K562 (cell line): Measurements from ENCODE around the gene MORC1. TPM values are rescaled to one million over a fixed set of nuclear protein-coding genes. Genes with fewer than 3 reads are reported as not detected.

Experiments used
- ATAC-seq: fragments of 200-7000 bp; cut with Tn5 transposase; 3 replicates; pipeline ENCODE4 v1.9.1; 2020; ENCODE audit warnings: moderate library complexity
- BruUV-seq: library from RNA; stranded (reverse); fragments of 400-500 nt; replicated peaks from 2 replicates; lab custom pipeline; 2021; lab: Mats Ljungman, UMichigan
- CTCF ChIA-PET: fragments of 300-600 bp; formaldehyde crosslinking; extraction: SDS; loops from one replicate; lab custom pipeline; 2021; ENCODE audit warnings: low intra/inter-chr PET ratio; lab: Yijun Ruan, JAX
- POLR2A ChIA-PET: fragments of 300-600, 350-650 bp; sonication (Branson Sonifier 250); formaldehyde crosslinking; extraction: SDS; loops from one replicate; lab custom pipeline; 2021; ENCODE audit warnings: antibody characterized with exemption, inconsistent platforms; lab: Yijun Ruan, JAX
- DNase-seq, 4 experiments: peaks; one replicate each; pipeline versions ENCODE4 v3.0.0 to v3.0.0-alpha.2; 2011 to 2018; ENCODE audit warnings: low spot score in 3 of 4, mixed read lengths in 3 of 4; ENCODE audit errors: extremely low read depth in 1 of 4
- FAIRE-seq: peaks from 2 replicates; lab custom pipeline; 2011; peaks lifted over from hg19 to GRCh38; lab: Jason Lieb, UNC
- H2AFZ ChIP-seq: 2 replicates; pipeline ENCODE4 v1.6.0; 2011; ENCODE audit warnings: low read depth, low read length, control low read depth, inconsistent platforms
- H3K27ac ChIP-seq: fragments of 200-600 bp; 3 replicates; pipeline ENCODE4 v1.8.0; 2011; ENCODE audit warnings: low read depth, mild to moderate bottlenecking, control low read depth, inconsistent platforms, low read length, moderate library complexity, mixed read lengths; ENCODE audit errors: extremely low read depth
- H3K27me3 ChIP-seq, 2 experiments: fragments of 300-600 bp in 1 of 2; 2 replicates in 1 of 2; 3 replicates in 1 of 2; pipeline versions ENCODE4 v1.6.0 to v1.8.0; 2011; ENCODE audit warnings: inconsistent platforms in 2 of 2, low read length in 2 of 2, mild to moderate bottlenecking in 1 of 2, mixed read lengths in 1 of 2, moderate library complexity in 1 of 2; ENCODE audit not compliant: control insufficient read depth in 2 of 2, insufficient read depth in 2 of 2
- H3K36me3 ChIP-seq: fragments of 300-600 bp; 3 replicates; pipeline ENCODE4 v1.8.0; 2011; ENCODE audit warnings: mild to moderate bottlenecking, low read length, inconsistent platforms; ENCODE audit not compliant: control insufficient read depth, insufficient read depth
- H3K4me1 ChIP-seq, 2 experiments: fragments of 200-600 bp in 1 of 2; replicated peaks in 1 of 2; 2 replicates in 1 of 2; 3 replicates in 1 of 2; pipeline versions ENCODE4 v1.5.1 to v1.8.0; 2011; ENCODE audit warnings: inconsistent platforms in 2 of 2, low read length in 2 of 2, mild to moderate bottlenecking in 1 of 2, mixed read lengths in 1 of 2, moderate library complexity in 1 of 2; ENCODE audit not compliant: control insufficient read depth in 2 of 2, insufficient read depth in 2 of 2
- H3K4me2 ChIP-seq: 2 replicates; pipeline ENCODE4 v1.6.1; 2011; ENCODE audit warnings: low read length, control low read depth, inconsistent platforms, mixed read lengths; ENCODE audit not compliant: insufficient read depth
- H3K4me3 ChIP-seq: fragments of 200-600 bp; sonication (generic), shearing (Covaris generic); 2 replicates; pipeline ENCODE4 v1.5.1; 2016; ENCODE audit warnings: control low read depth, inconsistent platforms
- H3K79me2 ChIP-seq: fragments of 200-600 bp; 3 replicates; pipeline ENCODE4 v1.8.0; 2011; ENCODE audit warnings: low read length, inconsistent platforms; ENCODE audit not compliant: control insufficient read depth, insufficient read depth
- H3K9ac ChIP-seq, 2 experiments: 2 replicates each; pipeline versions ENCODE4 v1.6.0 to v1.6.1; 2011; ENCODE audit warnings: low read depth in 2 of 2, low read length in 2 of 2, control low read depth in 1 of 2, inconsistent platforms in 1 of 2, mild to moderate bottlenecking in 1 of 2, mixed read lengths in 1 of 2; ENCODE audit not compliant: insufficient read depth in 1 of 2
- H3K9me1 ChIP-seq: one replicate; pipeline ENCODE4 v1.6.0; 2011; ENCODE audit warnings: inconsistent platforms, mild to moderate bottlenecking, low read length, moderate library complexity; ENCODE audit not compliant: control insufficient read depth, insufficient read depth
- H3K9me3 ChIP-seq: replicated peaks from 2 replicates; pipeline ENCODE4 v1.5.1; 2011; ENCODE audit warnings: low read depth, low read length, inconsistent platforms; ENCODE audit not compliant: control insufficient read depth, insufficient read depth
- H4K20me1 ChIP-seq: replicated peaks from 2 replicates; pipeline ENCODE4 v1.6.1; 2011; ENCODE audit warnings: low read length, inconsistent platforms, mixed read lengths; ENCODE audit not compliant: control insufficient read depth, insufficient read depth
- DACH1 ChIP-seq: fragments of 450-650 bp; IDR thresholded peaks from 2 replicates; pipeline ENCODE4 v1.6.1; 2018; ENCODE audit not compliant: partially characterized antibody
- DDX20 ChIP-seq: fragments of 450-650 bp; IDR thresholded peaks from 2 replicates; pipeline ENCODE4 v1.6.1; 2016; ENCODE audit warnings: missing genetic modification characterization, low read depth, mild to moderate bottlenecking, missing compliant biosample characterization, moderate library complexity
- ESRRB ChIP-seq: fragments of 250-450 bp; sonication (Bioruptor Pico); IDR thresholded peaks from 2 replicates; pipeline ENCODE4 v1.5.0; 2020; ENCODE audit warnings: mild to moderate bottlenecking, moderate library complexity, borderline replicate concordance
- ETV1 ChIP-seq: fragments of 450-650 bp; conservative IDR thresholded peaks from 2 replicates; pipeline ENCODE4 v1.6.1; 2016; ENCODE audit warnings: missing genetic modification characterization, control low read depth, low read depth, missing compliant biosample characterization
- GATA2 ChIP-seq: sonication (generic); formaldehyde crosslinking; IDR thresholded peaks from 2 replicates; pipeline ENCODE4 v1.4.0; 2020; ENCODE audit warnings: mild to moderate bottlenecking, missing genetic modification reagents
- HDAC1 ChIP-seq, 2 experiments: fragments of 450-650 bp; IDR thresholded peaks; 2 replicates each; pipeline ENCODE4 v1.6.1; 2016 to 2017; ENCODE audit warnings: inconsistent platforms in 1 of 2, mild to moderate bottlenecking in 1 of 2, moderate library complexity in 1 of 2
- HMG20B ChIP-seq: fragments of 250-450 bp; sonication (Bioruptor Pico); IDR thresholded peaks from 2 replicates; pipeline ENCODE4 v1.5.0; 2021; ENCODE audit warnings: mild to moderate bottlenecking
- MED1 ChIP-seq: sonication (generic); formaldehyde crosslinking; IDR thresholded peaks from 2 replicates; pipeline ENCODE4 v1.8.1; 2023; ENCODE audit warnings: missing genetic modification reagents, borderline replicate concordance
- MEF2A ChIP-seq: IDR thresholded peaks from 2 replicates; pipeline ENCODE4 v1.6.1; 2011; ENCODE audit warnings: low read depth, mild to moderate bottlenecking, low read length, moderate library complexity; ENCODE audit not compliant: control insufficient read depth
- MEIS2 ChIP-seq: fragments of 450-650 bp; IDR thresholded peaks from 2 replicates; pipeline ENCODE4 v1.6.1; 2014; ENCODE audit warnings: mild to moderate bottlenecking; ENCODE audit not compliant: partially characterized antibody
- NR1H2 ChIP-seq: sonication (generic); formaldehyde crosslinking; IDR thresholded peaks from 2 replicates; pipeline ENCODE4 v1.4.0; 2020; ENCODE audit warnings: mild to moderate bottlenecking, missing genetic modification reagents
- SIN3A ChIP-seq, 2 experiments: fragments of 150-350 bp in 1 of 2; IDR thresholded peaks; 2 replicates each; pipeline ENCODE4 v1.6.1; 2011 to 2016; ENCODE audit warnings: borderline replicate concordance in 2 of 2, low read depth in 2 of 2, low read length in 2 of 2, mild to moderate bottlenecking in 2 of 2, moderate library complexity in 2 of 2; ENCODE audit not compliant: control insufficient read depth in 1 of 2
- SREBF1 ChIP-seq: fragments of 150-350 bp; IDR thresholded peaks from 2 replicates; pipeline ENCODE4 v1.6.1; 2014; ENCODE audit warnings: antibody characterized with exemption, low read depth, low read length, borderline replicate concordance
- ZNF12 ChIP-seq: sonication (generic); formaldehyde crosslinking; IDR thresholded peaks from 2 replicates; pipeline ENCODE4 v1.4.0; 2020; ENCODE audit warnings: mild to moderate bottlenecking, missing genetic modification reagents
- ZNF197 ChIP-seq: fragments of 200-800 bp; sonication (Bioruptor generic); IDR thresholded peaks from 2 replicates; pipeline ENCODE4 v1.6.1; 2016; ENCODE audit warnings: low read depth, missing genetic modification characterization, missing compliant biosample characterization
- WGBS: fragments of 100-300 bp; shearing (Covaris generic); methylation state at CpG from one replicate; pipeline ENCODE4 v1.1.6; 2016; ENCODE audit warnings: low coverage, mixed read lengths; ENCODE audit not compliant: insufficient coverage; ENCODE audit errors: missing lambda C conversion rate; 5-methylcytosine and 5-hydroxymethylcytosine counted together
- in situ Hi-C: fragments of 300-500 bp; cut with MboI; formaldehyde crosslinking; loops from 4 replicates; pipeline ENCODE4 v1.15.0; 2018; ENCODE audit warnings: inconsistent platforms, mixed read lengths
- intact Hi-C: fragments of 100-400 bp; cut with micrococcal nuclease; formaldehyde crosslinking; loops from 2 replicates; pipeline ENCODE4 v1.14.2; 2022
- polyA plus RNA-seq, 8 experiments: library from polyadenylated mRNA; depleted of rRNA in 4 of 8; stranded (reverse) in 5 of 8; unstranded in 3 of 8; fragments of >200 nt; fragmentation: Nextera tagmentation in 2 of 8; fragmentation: Illumina TruSeq in 1 of 8; extraction: Ambion mirVana in 2 of 8; extraction: Trizol in 1 of 8; gene quantifications; 2 replicates each; pipeline versions ENCODE4 v1.2.1 to v1.2.3, GENCODE V29; 2011 to 2014; ENCODE audit warnings: inconsistent platforms in 1 of 8, missing spikeins in 1 of 8
- total RNA-seq, 7 experiments: library from RNA; depleted of rRNA in 6 of 7; stranded (reverse); fragments of >200 nt in 6 of 7; fragmentation: Illumina TruSeq in 2 of 7; extraction: Trizol in 2 of 7; gene quantifications; 2 replicates each; pipeline versions ENCODE4 v1.2.1 to v1.2.3, GENCODE V29; 2011 to 2021; ENCODE audit warnings: low replicate concordance in 1 of 7
- TF ChIP-seq, protein P1 (sequence below): sonication (generic); formaldehyde crosslinking; IDR thresholded peaks from 2 replicates; pipeline ENCODE4 v1.8.0; 2022; ENCODE audit warnings: mild to moderate bottlenecking, missing genetic modification reagents

The MORC1 gene
- total and polyA plus RNA-seq, 9 of the 15 experiments (the other 6 are each of a cell fraction or from before 2014, with no cell fraction given): 0.08 to 0.41 (median 0.30) TPM; not detected in 1

- in situ Hi-C loops: no loop called here
- CTCF ChIA-PET: no interaction called here
Measured at GRCh38 chr3:109116031-109116430, 1.9 kb downstream of the MORC1 start.

More at GRCh38 chr3:109116031-109116430, 1.9 kb downstream of the MORC1 start:
- no peaks in the 10 kb centered on the region for H3K9me3 ChIP-seq
- H3K79me2 ChIP-seq: no peaks in the 10 kb centered on the region
- ATAC-seq (no peak), FAIRE-seq (no peak), DNase-seq (no peak)
- H3K36me3 ChIP-seq: no peaks in the 10 kb centered on the region
- no peaks in the 10 kb centered on the region for H3K27me3 ChIP-seq
- POLR2A ChIA-PET: no interaction called here
- intact Hi-C loops: no loop called here
- H2AFZ ChIP-seq: no peak overlapping the region
- H3K9ac ChIP-seq: no peak overlapping the region
- H3K4me1 ChIP-seq: peaks cover 0 to 5% of the 10 kb centered on the region in 2 experiments; a peak in 2 of 5 replicates
- no peak overlapping the region for H3K27ac ChIP-seq
- no TSS peak for BruUV-seq
- TF ChIP-seq SIN3A (IDR thresholded peaks at IDR 0.05; ENCODE audit: borderline replicate concordance in 2 of 2, control insufficient read depth in 1 of 2, low read depth in 2 of 2, low read length in 2 of 2) (no peak), ETV1 (tag) (no peak), NR1H2 (CRISPR knock-in tag) (no peak), DDX20 (no peak), ZNF197 (CRISPR knock-in tag) (no peak), MEF2A (no peak), SREBF1 (no peak), GATA2 (CRISPR knock-in tag) (no peak), HDAC1 (IDR thresholded peaks at IDR 0.05) (no peak), ESRRB (no peak), ZNF12 (CRISPR knock-in tag) (no peak), MED1 (CRISPR knock-in tag) (no peak), MEIS2 (no peak), HMG20B (no peak), DACH1 (no peak)
- TF ChIP-seq, protein P1, sequence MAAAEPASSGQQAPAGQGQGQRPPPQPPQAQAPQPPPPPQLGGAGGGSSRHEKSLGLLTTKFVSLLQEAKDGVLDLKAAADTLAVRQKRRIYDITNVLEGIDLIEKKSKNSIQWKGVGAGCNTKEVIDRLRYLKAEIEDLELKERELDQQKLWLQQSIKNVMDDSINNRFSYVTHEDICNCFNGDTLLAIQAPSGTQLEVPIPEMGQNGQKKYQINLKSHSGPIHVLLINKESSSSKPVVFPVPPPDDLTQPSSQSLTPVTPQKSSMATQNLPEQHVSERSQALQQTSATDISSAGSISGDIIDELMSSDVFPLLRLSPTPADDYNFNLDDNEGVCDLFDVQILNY (CRISPR knock-in tag): no peak
- H3K9me1 ChIP-seq: no peaks in the 10 kb centered on the region
- H3K4me3 ChIP-seq: no peak overlapping the region
- no peaks in the 10 kb centered on the region for H4K20me1 ChIP-seq
- no peak overlapping the region for H3K4me2 ChIP-seq
- 10% methylated on average over 2 of the region's 2 CpGs for WGBS
